Nephron progenitor cell (in vitro differentiated cells): ENCODE measurements around the gene CD6.

Experiments used
- DNase-seq: peaks from one replicate; pipeline ENCODE4 v3.0.0; 2021
- H3K27ac Mint-ChIP-seq: 2 replicates; pipeline ENCODE4 v1.8.0; 2021; ENCODE audit warnings: mild to moderate bottlenecking, moderate library complexity, mixed read lengths
- H3K27me3 Mint-ChIP-seq: 2 replicates; pipeline ENCODE4 v1.8.0; 2021; ENCODE audit warnings: mild to moderate bottlenecking, low read depth, mixed read lengths; ENCODE audit not compliant: poor library complexity
- H3K36me3 Mint-ChIP-seq: 2 replicates; pipeline ENCODE4 v1.8.0; 2021; ENCODE audit warnings: low read depth, mixed read lengths
- H3K4me1 Mint-ChIP-seq: 2 replicates; pipeline ENCODE4 v1.8.0; 2021; ENCODE audit warnings: mixed read lengths
- H3K4me3 Mint-ChIP-seq: 2 replicates; pipeline ENCODE4 v1.8.0; 2021; ENCODE audit warnings: mild to moderate bottlenecking, moderate library complexity, mixed read lengths
- H3K9me3 Mint-ChIP-seq: 2 replicates; pipeline ENCODE4 v1.8.0; 2021; ENCODE audit warnings: mild to moderate bottlenecking, moderate library complexity, mixed read lengths
- TF ChIP-seq, protein P1 (sequence below): fragments of 200-600 bp; sonication (generic); IDR thresholded peaks from 2 replicates; pipeline ENCODE4 v1.5.0; 2021; ENCODE audit warnings: antibody characterized with exemption

CD6 gene

DNA sequence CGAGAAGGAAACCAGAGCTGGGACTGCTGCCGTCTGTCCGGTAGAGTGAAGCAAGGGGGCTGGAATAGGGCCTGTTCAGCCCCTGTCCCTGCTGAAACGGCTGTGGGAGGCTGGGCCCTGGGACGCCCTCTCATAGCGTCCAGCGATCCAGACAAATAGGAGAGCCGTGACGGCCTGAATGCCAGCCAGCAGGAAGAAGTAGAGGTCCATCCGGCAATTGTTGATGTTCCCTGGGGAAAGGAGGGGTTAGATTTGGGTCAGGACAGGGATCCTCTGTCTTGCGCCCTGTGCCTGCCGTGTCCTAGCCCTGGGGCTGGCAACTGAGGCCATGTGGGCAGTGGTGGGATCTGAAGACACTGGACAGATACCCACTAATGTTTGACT, 34.3 kb upstream of the CD6 start:
- peaks cover 5% of the 10 kb centered on the region for H3K27me3 Mint-ChIP-seq
- TF ChIP-seq, protein P1, sequence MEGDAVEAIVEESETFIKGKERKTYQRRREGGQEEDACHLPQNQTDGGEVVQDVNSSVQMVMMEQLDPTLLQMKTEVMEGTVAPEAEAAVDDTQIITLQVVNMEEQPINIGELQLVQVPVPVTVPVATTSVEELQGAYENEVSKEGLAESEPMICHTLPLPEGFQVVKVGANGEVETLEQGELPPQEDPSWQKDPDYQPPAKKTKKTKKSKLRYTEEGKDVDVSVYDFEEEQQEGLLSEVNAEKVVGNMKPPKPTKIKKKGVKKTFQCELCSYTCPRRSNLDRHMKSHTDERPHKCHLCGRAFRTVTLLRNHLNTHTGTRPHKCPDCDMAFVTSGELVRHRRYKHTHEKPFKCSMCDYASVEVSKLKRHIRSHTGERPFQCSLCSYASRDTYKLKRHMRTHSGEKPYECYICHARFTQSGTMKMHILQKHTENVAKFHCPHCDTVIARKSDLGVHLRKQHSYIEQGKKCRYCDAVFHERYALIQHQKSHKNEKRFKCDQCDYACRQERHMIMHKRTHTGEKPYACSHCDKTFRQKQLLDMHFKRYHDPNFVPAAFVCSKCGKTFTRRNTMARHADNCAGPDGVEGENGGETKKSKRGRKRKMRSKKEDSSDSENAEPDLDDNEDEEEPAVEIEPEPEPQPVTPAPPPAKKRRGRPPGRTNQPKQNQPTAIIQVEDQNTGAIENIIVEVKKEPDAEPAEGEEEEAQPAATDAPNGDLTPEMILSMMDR: no peak
- H3K4me3 Mint-ChIP-seq: no peak overlapping the region
- peaks cover 35% of the 10 kb centered on the region for H3K4me1 Mint-ChIP-seq
- peaks cover 23% of the 10 kb centered on the region for H3K36me3 Mint-ChIP-seq
- DNase-seq: no peak
- H3K27ac Mint-ChIP-seq: peak overlapping the region; percentile 94
- no peaks in the 10 kb centered on the region for H3K9me3 Mint-ChIP-seq

DNA sequence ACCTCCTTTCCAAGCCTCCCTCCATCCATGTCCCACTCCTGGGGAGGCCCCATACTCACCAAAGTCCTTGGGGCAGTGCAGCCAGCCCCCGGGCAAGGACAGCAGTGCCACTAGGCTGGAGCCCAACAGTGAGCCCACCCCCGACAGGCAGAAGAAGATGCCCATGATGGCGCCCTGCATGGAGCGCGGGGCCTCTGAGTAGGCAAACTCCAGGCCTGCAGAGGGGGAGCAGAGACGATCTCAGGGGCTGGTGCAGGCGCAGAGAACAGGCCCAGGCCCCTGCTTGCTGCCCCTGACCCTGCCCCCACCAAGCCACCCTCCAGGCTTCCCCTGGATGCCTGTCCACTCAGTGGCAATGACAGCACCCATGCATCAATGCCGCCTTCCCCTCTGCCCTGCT, 33.7 kb upstream of the CD6 start:
- H3K9me3 Mint-ChIP-seq: no peaks in the 10 kb centered on the region
- TF ChIP-seq, protein P1: no peak
- H3K27me3 Mint-ChIP-seq: peaks cover 5% of the 10 kb centered on the region
- H3K4me3 Mint-ChIP-seq: no peak overlapping the region
- H3K27ac Mint-ChIP-seq: peak overlapping the region; percentile 94
- no peak for DNase-seq
- H3K36me3 Mint-ChIP-seq: peaks cover 19% of the 10 kb centered on the region
- peaks cover 38% of the 10 kb centered on the region for H3K4me1 Mint-ChIP-seq

DNA sequence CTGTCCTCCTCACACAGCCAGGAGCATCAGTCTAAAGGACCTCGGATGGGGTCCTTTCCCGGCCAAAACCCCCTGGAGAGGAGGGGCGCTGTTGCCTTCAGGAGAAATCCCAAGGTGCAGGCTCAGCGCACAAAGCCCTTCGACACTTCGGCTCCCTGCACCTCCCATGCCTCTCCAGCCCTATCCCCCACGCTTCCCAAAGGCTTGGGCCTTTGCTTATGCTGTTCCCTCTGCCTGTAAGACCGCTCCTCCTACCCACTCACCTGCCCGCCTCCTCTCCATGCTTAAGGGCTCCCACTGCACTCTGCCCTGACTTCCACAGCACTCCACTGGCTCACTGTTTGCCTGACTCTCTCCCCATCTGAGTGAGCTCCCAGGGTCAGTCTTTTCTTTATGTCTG, 33.0 kb upstream of the CD6 start:
- H3K4me3 Mint-ChIP-seq: peak overlapping the region; percentile 18
- no peak for DNase-seq
- peaks cover 5% of the 10 kb centered on the region for H3K27me3 Mint-ChIP-seq
- H3K27ac Mint-ChIP-seq: peak overlapping the region; percentile 86
- H3K4me1 Mint-ChIP-seq: peaks cover 45% of the 10 kb centered on the region
- TF ChIP-seq, protein P1: no peak
- H3K36me3 Mint-ChIP-seq: peaks cover 19% of the 10 kb centered on the region
- H3K9me3 Mint-ChIP-seq: no peaks in the 10 kb centered on the region

DNA sequence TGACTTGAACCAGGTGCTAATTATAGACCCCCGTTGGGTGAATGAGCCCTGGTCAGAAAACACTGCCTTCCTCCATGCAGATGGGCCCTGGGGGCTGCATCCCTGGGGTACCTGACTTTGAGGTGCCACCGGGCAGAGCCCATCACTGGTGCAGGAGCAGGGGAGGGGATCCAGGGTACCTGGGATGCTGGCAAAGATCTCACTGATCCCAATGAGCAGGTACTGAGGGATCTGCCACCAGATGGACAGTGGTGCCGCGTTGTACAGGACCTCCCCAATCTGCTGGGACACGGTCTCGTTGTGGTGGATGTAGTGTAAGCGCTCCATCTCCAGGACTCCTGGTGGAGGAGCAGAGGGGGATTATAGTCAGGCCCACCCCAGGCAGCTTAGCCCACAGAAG, 32.2 kb upstream of the CD6 start:
- Mint-ChIP-seq H3K4me1 (peaks cover 40% of the 10 kb centered on the region), H3K27me3 (peaks cover 8% of the 10 kb centered on the region), H3K27ac (no peak overlapping the region), H3K36me3 (peaks cover 13% of the 10 kb centered on the region), H3K4me3 (no peak overlapping the region), H3K9me3 (no peaks in the 10 kb centered on the region)
- DNase-seq: no peak
- TF ChIP-seq, protein P1: no peak

DNA sequence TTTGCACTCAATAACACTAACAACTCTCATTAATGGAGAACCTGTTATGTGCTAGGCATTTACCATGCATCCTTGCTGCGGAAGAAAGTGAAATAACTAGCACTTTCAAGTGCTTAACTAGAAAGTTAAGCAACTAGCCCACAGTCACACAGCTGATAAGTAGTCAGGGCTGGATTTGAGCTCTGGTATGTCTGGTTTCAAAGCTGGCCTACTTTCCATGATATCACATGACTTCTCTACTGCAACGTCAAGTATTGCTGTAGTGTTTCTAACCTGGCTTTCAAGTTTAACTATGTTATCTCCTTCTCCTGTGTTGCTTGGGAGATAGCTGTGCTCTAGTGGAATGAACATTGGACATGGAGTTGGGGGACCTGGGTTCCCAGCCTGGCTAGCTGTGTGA, 31.6 kb upstream of the CD6 start:
- Mint-ChIP-seq H3K9me3 (no peaks in the 10 kb centered on the region), H3K27ac (no peak overlapping the region), H3K4me1 (peaks cover 42% of the 10 kb centered on the region), H3K27me3 (peaks cover 9% of the 10 kb centered on the region), H3K4me3 (no peak overlapping the region), H3K36me3 (peaks cover 13% of the 10 kb centered on the region)
- no peak for DNase-seq
- TF ChIP-seq, protein P1: no peak

DNA sequence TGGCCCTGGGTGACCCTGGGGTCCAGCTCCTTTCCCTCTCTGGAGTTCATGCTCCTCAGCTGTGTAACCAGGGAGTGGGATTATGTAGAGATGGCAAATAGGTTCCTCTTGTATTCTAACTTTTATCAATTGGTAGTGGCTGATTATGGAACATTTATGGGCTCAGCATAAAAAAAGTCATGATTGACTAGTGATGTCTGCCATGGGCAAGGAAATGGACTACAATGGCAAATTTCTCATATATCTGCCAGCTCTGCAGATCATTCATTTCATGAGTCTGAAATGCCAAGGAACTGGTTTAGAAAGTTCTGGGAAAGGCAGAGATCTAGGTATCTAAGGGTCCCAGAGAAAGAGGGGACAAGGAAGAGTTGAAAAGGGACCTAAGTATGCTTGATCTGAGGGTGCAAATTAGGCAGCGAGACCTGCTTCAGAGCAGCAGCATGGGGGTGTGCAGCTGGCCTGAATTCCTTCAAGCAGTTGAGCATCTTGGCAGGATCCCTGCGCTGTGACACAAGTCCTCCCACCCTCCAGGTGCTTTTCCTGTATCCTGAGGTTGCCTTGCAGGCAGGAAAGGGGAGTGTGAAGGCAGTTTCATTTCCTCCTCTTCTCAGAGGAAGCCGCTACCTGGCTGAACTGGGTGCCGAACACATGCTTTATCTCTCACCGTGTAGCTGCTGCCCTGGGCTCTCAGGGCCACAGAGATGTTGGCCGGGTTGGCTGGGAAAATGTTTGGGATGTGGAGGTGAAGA, 29.9 kb upstream of the CD6 start:
- DNase-seq: no peak
- Mint-ChIP-seq H3K36me3 (peaks cover 8% of the 10 kb centered on the region), H3K4me1 (peaks cover 51% of the 10 kb centered on the region), H3K4me3 (no peak overlapping the region), H3K27ac (no peak overlapping the region), H3K9me3 (no peaks in the 10 kb centered on the region), H3K27me3 (peaks cover 12% of the 10 kb centered on the region)
- TF ChIP-seq, protein P1: no peak
